NCI-H2081 (cell line): ENCODE results near the gene GSTA2.
A peak's percentile ranks its signal among the peaks of the same experiment; 100 is the strongest.
"Not testable (repeated sequence)": the region's sequence is repeated elsewhere in the genome, so short reads cannot be mapped to it uniquely, and the experiment has no call there.

Experiments
- DNase-seq, 2 experiments: peaks; one replicate each; lab custom pipeline; 2025; lab: John Stamatoyannopoulos, UW

GSTA2 gene

DNA sequence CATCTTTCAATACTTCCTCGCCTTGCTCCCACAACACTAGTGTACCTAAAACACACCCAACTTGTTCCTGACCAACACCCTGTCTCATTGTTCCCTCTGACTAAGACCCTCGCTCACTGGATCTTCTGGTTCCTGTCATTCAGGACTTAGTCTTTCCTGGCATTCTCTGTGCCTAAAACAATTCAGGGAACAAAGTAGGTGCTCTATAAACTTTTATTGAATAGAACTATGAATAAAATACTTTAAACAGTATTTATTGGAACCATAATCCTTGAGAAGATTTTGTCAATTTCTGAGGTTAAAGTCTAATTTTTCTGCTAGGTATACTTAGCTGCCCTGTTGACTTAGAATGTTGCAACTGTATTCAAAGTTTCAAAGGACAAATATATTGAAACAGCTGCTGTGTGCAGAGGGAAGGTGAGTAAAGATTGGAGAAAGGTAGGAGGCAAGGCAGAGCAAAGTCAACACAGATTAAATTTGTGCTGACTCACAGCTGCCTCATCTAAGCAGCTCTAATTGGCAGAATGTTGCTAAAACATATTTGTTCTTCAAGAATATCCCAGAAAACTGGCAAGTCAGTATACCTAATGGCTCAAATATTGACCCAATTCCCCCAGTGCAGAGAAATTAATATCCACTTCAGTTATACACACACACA is 37.6 kb downstream of the GSTA2 start:
- DNase-seq: peak; percentile 86 to 98

DNA sequence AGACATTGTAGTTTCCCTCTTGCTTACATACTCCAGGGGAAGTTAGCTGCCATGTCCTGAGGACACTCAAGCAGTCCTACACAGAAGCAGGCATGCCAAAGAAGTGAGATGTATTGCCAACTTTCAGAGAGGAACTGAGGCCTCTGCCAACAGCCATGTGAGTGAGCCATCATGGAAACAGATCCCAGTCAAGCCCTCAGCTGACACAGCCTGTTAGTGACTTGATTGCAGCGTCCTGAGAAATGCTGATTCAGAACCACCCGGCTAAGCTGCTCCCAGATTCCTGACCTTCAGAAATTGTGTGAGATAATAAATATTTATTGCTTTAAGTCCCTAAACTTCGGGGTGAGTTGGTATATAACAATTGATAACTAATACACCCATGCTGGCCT is 38.1 kb downstream of the GSTA2 start:
- DNase-seq: peak in 1 of 2 experiments; percentile 56

DNA sequence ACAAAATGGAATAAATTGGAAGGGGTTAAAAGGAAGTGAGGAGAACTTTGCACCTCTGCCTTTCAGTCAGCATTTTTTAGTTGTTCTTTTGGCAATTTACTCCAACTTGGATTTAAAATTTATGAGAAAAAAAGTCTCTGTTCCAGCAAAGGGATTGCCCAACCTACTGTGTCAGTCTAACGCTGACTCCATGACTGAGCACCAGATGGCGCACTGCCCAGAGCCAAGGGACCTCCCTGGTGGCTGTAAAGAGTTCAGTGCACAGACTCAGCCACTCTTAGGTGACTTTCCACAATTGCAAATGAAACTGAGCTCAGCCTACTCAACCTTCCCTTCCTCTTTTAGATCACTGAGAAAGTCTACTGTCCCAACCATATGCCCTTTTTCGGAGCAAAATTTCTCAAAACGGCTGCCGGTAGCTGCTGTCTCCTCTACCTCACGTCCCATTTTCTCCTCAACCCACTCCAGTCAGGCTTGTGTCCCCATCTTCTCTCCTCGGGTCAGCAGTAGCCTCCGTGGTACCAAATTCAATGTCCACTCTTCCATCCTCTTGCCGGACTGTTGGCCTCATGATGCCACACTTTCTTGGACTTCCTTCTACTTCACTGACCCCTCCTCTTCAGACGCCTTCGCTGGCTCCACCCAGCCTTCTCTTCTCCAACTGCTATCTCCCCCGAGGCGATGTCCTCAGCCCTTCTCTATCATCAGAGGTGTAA is 38.7 kb downstream of the GSTA2 start:
- peak; percentile 77 to 93 for DNase-seq

DNA sequence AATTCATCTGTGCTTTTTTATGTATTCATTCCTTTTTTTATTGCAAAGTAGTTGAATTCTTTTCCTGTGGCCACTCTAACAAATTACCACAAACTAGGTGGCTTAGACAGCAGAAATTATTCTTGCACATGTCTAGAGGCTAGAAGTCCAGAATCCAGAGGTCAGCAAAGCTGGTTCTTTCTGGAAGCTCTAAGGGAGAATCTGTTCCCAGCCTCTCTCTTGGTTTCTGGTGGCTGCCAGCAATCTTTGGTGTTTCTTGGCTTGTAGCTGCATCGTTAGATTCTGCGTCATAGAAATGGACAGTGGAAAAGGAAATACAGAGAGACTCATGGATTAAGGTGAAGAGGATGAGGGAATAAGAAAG is 39.3 kb downstream of the GSTA2 start:
- no peak for DNase-seq

DNA sequence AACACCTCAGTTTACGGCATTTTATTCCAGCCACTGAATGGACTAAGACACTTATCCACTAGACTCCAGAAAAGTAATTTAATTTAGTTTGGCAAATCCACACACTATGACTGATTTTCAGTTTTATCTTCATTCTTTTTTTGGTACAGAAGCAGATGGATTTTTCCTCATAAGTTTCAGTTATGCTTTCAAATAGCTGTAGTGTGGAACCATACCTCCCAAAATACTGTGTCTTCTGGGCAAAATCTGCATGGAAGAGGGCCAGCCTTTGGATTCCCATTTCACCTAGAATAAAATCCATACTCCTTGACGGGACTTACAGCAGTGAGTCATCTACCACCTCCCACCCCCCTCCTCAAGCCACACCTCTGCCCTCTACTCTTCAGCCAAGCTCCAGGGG is 43.0 kb downstream of the GSTA2 start:
- no peak for DNase-seq

DNA sequence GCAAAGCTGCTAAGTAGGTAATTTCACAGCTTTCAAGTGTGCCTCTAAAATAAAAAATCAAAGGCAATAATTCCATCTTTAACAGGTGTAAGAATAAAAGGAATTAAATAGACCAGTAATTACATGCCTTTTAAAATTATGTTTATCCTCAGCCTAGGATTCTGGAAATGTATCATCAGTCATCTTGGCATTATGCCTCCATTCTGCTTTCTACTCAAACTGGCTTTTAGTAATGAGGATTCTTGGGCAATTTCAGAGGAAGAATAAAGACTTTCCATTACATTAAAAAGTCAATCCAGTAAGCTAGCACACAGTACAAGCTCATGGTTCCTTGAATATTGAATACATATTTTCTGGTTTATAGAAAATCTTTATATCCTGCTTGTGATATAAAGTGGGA is 44.7 kb downstream of the GSTA2 start:
- peak; percentile 60 to 92 for DNase-seq

DNA sequence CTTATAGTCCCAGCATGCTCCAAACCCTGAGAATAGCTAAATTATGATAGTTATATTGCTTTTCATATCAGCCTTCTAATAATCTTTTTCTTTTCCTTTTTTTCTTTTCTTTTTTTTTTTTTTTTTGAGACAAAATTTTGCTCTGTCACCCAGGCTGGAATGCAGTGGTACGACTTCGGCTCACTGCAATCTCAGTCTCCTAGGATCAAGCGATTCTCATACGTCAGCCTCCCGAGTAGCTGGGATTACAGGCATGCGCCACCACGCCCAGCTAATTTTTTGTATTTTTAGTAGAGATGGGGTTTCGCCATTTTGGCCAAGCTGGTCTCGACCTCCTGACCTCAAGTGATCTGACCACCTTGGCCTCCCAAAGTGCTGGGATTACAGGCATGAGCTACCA is 48.5 kb downstream of the GSTA2 start:
- DNase-seq: not testable (repeated sequence)

DNA sequence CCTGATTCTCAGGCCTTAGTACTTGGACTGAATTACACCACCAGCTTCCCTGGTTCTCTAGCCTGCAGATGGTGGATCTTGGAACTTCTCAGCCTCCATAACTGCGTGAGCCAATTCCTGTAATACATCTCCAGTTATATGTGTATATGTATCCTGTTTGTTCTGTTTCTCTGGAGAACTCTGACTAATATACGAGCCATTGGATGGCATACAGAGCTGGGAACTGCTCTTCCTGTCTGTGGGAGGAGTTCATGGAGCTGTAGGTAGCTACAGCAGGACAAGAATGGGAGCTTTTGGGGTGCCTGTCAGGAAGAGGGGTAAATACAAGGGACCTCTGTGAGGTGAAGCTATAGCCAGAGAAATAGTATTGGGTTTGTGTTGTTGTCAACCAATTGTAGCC is 51.1 kb downstream of the GSTA2 start:
- no peak for DNase-seq

DNA sequence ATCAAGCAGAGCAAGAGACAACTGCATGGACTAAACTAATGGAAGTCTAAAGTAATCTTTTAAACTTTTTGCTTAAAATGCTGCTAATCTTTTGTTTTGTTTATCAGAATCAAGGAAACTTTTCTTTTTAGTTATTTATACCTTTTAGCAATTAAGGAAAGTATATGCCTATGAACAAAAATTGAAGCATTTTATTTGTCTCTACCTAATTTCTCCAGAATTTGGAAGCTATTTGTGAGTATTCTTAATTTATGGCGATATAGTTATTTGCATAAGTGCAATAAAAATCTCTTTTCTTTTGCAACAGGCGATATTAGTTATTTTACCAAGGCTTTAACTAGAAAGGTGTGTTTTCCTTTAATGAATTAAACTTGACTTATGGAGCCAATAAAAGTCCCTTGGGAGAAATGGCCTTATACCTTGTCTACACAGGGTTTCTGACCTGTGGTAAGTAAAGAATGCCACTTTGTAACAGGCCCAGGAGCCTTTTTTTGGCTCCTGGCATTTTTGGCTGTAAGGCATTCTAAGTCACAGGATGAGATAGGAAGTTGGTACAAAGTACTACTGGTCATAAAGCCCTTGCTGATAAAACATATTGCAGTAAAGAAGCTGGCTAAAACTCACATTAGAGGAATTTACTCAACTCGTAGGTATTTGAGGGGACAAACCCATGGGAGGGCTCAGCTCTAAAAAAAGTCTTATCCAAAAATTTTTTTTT is 55.2 kb downstream of the GSTA2 start:
- DNase-seq: no peak

DNA sequence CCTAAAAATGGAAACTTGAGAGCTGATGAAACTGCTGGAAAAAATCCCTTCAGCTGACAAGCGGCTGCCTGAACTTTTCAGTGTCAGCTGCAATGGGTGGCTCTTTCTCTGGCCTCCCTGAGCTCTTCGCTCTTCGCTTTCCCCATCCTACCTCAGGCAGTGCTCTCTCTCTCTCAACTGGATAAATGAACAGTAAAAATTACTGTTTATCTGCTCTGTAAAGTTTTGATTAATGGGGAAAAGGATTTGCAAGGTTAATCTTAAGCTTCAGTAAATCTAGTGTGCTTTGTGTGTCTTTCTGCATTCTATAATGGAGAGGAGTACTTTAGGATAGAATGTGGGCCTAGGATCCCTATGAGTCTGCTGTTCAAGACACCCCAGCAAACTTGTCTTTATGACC is 57.3 kb downstream of the GSTA2 start:
- DNase-seq: no peak

DNA sequence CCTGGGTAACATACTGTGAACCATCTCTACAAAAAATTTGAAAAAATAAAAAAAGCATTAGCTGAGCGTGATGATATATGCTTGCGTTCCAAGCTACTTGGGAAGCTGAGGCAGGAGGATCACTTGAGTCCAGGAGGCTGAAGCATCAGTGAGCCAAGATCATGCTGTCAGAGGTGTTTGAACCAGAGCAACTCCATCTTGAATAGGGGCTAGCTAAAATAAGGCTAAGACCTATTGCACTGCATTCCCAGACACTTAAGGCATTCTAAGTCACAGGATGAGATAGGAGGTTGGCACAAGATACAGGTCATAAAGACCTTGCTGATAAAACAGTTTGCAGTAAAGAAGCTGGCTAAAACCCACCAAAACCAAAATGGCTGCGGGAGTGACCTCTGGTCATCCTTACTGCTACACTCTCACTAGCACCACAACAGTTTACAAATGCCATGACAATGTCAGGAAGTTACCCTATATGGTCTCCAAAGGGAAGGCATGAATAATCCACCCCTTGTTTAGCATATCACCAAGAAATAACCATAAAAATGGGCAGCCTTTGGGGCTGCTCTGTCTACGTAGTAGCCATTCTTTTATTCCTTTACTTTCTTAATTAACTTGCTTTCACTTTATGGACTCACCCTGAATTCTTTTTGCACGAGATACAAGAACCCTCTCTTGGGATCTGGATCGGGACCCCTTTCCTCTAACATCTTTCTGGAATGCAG is 58.3 kb downstream of the GSTA2 start:
- DNase-seq: not testable (repeated sequence)

DNA sequence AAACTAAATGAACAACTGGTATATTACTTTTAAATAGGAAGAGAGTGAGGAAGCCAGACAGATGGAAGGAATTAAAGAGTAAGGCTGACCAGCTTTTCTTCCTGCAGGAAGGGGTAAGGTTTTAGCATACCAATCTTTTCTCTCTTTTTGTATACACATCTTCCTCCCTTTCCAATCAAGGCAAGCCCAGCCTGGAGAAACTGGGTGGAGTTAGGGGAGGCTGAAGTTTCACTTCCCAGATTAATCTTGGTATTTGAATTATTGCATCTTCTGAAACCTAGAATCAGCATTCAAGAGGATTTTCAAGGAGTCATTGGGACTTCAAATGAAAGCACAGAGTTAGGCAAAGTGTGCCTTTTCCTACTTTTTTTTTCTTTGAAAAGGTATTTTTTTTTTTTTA is 59.2 kb downstream of the GSTA2 start:
- no peak for DNase-seq
